Lung (tissue), 12 donors: Measurements from ENCODE around the gene IL1RL1. TPM values are rescaled to one million over a fixed set of nuclear protein-coding genes. Genes with fewer than 3 reads are reported as not detected.

Source experiments
- ATAC-seq: fragments of 200-7000 bp; cut with Tn5 transposase; one replicate; pipeline ENCODE4 v1.9.1; 2020; ENCODE audit warnings: moderate number of reproducible peaks; ENCODE audit not compliant: insufficient read depth, low FRiP score
- DNase-seq, 3 donors: peaks; one replicate each; pipeline ENCODE4 v3.0.0-alpha.2; 2013 to 2017
- H3K27ac ChIP-seq, 2 donors: one replicate each; pipeline ENCODE4 v1.5.1; 2013; ENCODE audit warnings: mild to moderate bottlenecking in 2 of 2, moderate library complexity in 2 of 2, control low read depth in 1 of 2, inconsistent platforms in 1 of 2, low read depth in 1 of 2, low read length in 1 of 2
- H3K27me3 ChIP-seq, 3 donors: one replicate each; pipeline ENCODE4 v1.5.1; 2013; ENCODE audit warnings: low read length in 2 of 3; ENCODE audit not compliant: control insufficient read depth in 3 of 3, insufficient read depth in 3 of 3
- H3K36me3 ChIP-seq, 4 donors: one replicate each; pipeline ENCODE4 v1.5.1; 2013; ENCODE audit warnings: low read length in 4 of 4, mild to moderate bottlenecking in 1 of 4, moderate library complexity in 1 of 4; ENCODE audit not compliant: control insufficient read depth in 4 of 4, insufficient read depth in 4 of 4
- H3K4me1 ChIP-seq, 5 donors: one replicate each; pipeline ENCODE4 v1.5.1; 2013; ENCODE audit warnings: low read length in 5 of 5, mild to moderate bottlenecking in 2 of 5, moderate library complexity in 1 of 5; ENCODE audit not compliant: control insufficient read depth in 5 of 5, insufficient read depth in 5 of 5
- H3K4me3 ChIP-seq: one replicate; pipeline ENCODE4 v1.5.1; 2013; ENCODE audit warnings: mild to moderate bottlenecking, control low read depth, moderate library complexity
- H3K9ac ChIP-seq, 2 donors: one replicate each; pipeline ENCODE4 v1.5.1; 2013; ENCODE audit warnings: low read length in 2 of 2, control low read depth in 1 of 2; ENCODE audit not compliant: insufficient read depth in 1 of 2
- H3K9me3 ChIP-seq, 4 donors: one replicate each; pipeline ENCODE4 v1.5.1; 2013; ENCODE audit warnings: low read length in 3 of 4, mild to moderate bottlenecking in 1 of 4, moderate library complexity in 1 of 4; ENCODE audit not compliant: control insufficient read depth in 4 of 4, insufficient read depth in 3 of 4
- WGBS, 2 donors: extraction: QIAGEN DNeasy Blood & Tissue Kit; methylation state at CpG; one replicate each; pipeline ENCODE4 v1.1.7; 2013; 5-methylcytosine and 5-hydroxymethylcytosine counted together
- polyA plus RNA-seq, 2 donors: library from polyadenylated mRNA; stranded (reverse); fragments of 200-250 nt; gene quantifications; one replicate each; pipeline ENCODE4 v1.2.1, GENCODE V29; 2013
- total RNA-seq, 2 donors: library from RNA; depleted of rRNA in 1 of 2; stranded (reverse); fragments of >200 nt in 1 of 2; gene quantifications; one replicate each; pipeline ENCODE4 v1.2.1, GENCODE V29; 2014 to 2021
- TF ChIP-seq, protein P1 (sequence below): IDR thresholded peaks from 2 replicates; pipeline ENCODE4 v1.5.1; 2012; ENCODE audit warnings: mild to moderate bottlenecking; ENCODE audit errors: control extremely low read depth, extremely low read depth
- donor health status: control.
- donor health status: control.
- donor health status: Bipolar disorder and iron deficiency.
- donor health status: healthy.
- donor health status: DM: yes; HTN: yes; CAD: no.

The IL1RL1 gene
- total and polyA plus RNA-seq, 4 donors = 1.5 to 383 (median 77.8) TPM

DNA sequence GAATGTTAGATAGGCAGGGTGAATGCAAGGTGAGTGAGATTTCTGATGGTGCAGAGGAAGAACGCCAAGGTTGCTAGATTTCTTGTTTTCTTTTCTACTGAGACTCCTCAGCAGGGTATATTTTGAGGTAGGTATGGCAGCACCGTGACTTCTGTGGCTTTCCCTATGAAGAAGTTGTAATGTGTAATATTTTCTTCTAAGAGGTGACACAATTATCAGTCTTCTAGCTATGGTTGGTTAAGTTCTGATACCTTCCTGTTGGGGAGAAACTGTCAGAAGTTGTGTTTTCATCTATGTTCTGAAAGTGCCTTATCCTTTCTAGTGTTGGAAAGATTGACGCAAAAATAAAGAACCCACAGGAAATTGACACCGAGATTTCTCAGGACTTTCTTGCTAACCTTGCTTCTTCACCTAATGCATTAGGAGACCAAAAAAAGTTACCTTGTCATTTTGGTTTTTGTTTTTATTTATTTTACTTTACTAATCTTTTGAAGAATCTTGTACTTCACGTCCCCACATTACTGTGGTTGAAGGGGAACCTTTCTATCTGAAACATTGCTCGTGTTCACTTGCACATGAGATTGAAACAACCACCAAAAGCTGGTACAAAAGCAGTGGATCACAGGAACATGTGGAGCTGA lies 56.1 kb downstream of the IL1RL1 start:
- H3K9ac ChIP-seq = no peak overlapping the region
- peaks cover 0 to 13% (median 9%) of the 10 kb centered on the region in 4 donors for H3K9me3 ChIP-seq
- ATAC-seq (no peak), DNase-seq (no peak)
- H3K36me3 ChIP-seq = peaks cover 0 to 15% (median 4%) of the 10 kb centered on the region in 4 donors
- no peak overlapping the region for H3K27ac ChIP-seq
- 79 to 82% methylated on average over 6 of the region's 6 CpGs for WGBS, 2 donors
- H3K4me3 ChIP-seq = no peak overlapping the region
- no peaks in the 10 kb centered on the region for H3K27me3 ChIP-seq
- no peaks in the 10 kb centered on the region for H3K4me1 ChIP-seq
- TF ChIP-seq, protein P1, sequence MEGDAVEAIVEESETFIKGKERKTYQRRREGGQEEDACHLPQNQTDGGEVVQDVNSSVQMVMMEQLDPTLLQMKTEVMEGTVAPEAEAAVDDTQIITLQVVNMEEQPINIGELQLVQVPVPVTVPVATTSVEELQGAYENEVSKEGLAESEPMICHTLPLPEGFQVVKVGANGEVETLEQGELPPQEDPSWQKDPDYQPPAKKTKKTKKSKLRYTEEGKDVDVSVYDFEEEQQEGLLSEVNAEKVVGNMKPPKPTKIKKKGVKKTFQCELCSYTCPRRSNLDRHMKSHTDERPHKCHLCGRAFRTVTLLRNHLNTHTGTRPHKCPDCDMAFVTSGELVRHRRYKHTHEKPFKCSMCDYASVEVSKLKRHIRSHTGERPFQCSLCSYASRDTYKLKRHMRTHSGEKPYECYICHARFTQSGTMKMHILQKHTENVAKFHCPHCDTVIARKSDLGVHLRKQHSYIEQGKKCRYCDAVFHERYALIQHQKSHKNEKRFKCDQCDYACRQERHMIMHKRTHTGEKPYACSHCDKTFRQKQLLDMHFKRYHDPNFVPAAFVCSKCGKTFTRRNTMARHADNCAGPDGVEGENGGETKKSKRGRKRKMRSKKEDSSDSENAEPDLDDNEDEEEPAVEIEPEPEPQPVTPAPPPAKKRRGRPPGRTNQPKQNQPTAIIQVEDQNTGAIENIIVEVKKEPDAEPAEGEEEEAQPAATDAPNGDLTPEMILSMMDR = no peak

- H3K27me3 ChIP-seq = no peaks in the 10 kb centered on the region
- H3K4me1 ChIP-seq = no peaks in the 10 kb centered on the region
- peaks cover 0 to 13% (median 9%) of the 10 kb centered on the region in 4 donors for H3K9me3 ChIP-seq
- no peak overlapping the region for H3K27ac ChIP-seq
- TF ChIP-seq, protein P1 = no peak
- H3K9ac ChIP-seq = no peak overlapping the region
- 77 to 80% methylated on average over 5 of the region's 5 CpGs for WGBS, 2 donors
- ATAC-seq = no peak
- H3K4me3 ChIP-seq = no peak overlapping the region
- no peak for DNase-seq
- H3K36me3 ChIP-seq = peaks cover 0 to 15% (median 4%) of the 10 kb centered on the region in 4 donors
Observed at GRCh38 chr2:102368461-102369109, 57.2 kb downstream of the IL1RL1 start.

DNA sequence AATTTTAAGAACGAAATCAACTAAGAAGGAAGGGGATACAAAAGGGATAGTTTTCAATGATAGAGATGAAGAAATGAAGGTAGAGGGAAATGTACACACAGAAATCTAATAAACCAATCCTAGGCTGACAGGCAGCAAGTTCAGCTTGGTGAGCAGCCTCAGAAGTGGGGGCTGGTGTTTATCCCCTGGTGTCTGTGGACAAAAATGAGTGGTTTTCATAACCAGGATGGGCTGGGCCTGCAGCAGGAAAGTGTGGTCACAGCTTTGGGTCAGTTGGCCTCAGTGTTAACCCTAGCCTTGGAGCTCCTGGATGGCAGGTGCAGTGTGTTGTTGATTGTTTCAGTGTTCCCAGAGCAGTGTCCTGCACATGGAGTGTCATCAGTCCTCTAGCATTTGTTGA lies 58.5 kb downstream of the IL1RL1 start:
- Histone ChIP-seq H3K27ac (no peak overlapping the region), H3K9ac (no peak overlapping the region), H3K9me3 (peaks cover 0 to 13% (median 9%) of the 10 kb centered on the region in 4 donors), H3K4me3 (no peak overlapping the region), H3K27me3 (no peaks in the 10 kb centered on the region), H3K4me1 (no peaks in the 10 kb centered on the region), H3K36me3 (peaks cover 0 to 11% (median 4%) of the 10 kb centered on the region in 4 donors)
- DNase-seq = no peak
- ATAC-seq = no peak
- TF ChIP-seq, protein P1 = no peak
- WGBS, 2 donors = 95 to 97% methylated on average over 1 of the region's 1 CpG
